Measurements from ENCODE around the gene NCF1. TPM values are rescaled to one million over a fixed set of nuclear protein-coding genes. Genes with fewer than 3 reads are reported as not detected.
"Not testable (repeated sequence)": the region's sequence is repeated elsewhere in the genome, so short reads cannot be mapped to it uniquely, and the experiment has no call there.

NCF1 gene
- total and polyA plus RNA-seq, 5 donors = 0.79 to 3.0 (median 1.6) TPM

GRCh38 chr7:74789200-74789736 lies 15.5 kb downstream of the NCF1 start:
- ATAC-seq = peak; percentile 7 to 20
- H3K27ac ChIP-seq (ENCODE audit: low read length); H3K9me3 ChIP-seq (ENCODE audit: control insufficient read depth, low read length); H3K4me1 ChIP-seq (ENCODE audit: control insufficient read depth, insufficient read depth, low read length); DNase-seq; H3K27me3 ChIP-seq (ENCODE audit: control insufficient read depth, insufficient read depth); intact Hi-C loops (cut with DNase I); H3K4me3 ChIP-seq (ENCODE audit: low read length): not testable (repeated sequence)
- 10% methylated on average over 3 of the region's 24 CpGs for WGBS

- ATAC-seq; H3K4me1 ChIP-seq (ENCODE audit: control insufficient read depth, insufficient read depth, low read length); H3K27me3 ChIP-seq (ENCODE audit: control insufficient read depth, insufficient read depth); H3K27ac ChIP-seq (ENCODE audit: low read length); H3K4me3 ChIP-seq (ENCODE audit: low read length); intact Hi-C loops (cut with DNase I); H3K9me3 ChIP-seq (ENCODE audit: control insufficient read depth, low read length): not testable (repeated sequence)
- WGBS = 93% methylated on average over 14 of the region's 27 CpGs
- peak in 1 of 3 donors; percentile 1 for DNase-seq
Observed at GRCh38 chr7:74797848-74798622, 24.2 kb downstream of the NCF1 start.

- H3K27me3 ChIP-seq (ENCODE audit: control insufficient read depth, insufficient read depth); ATAC-seq; H3K27ac ChIP-seq (ENCODE audit: low read length); H3K4me1 ChIP-seq (ENCODE audit: control insufficient read depth, insufficient read depth, low read length); DNase-seq; H3K4me3 ChIP-seq (ENCODE audit: low read length); H3K9me3 ChIP-seq (ENCODE audit: control insufficient read depth, low read length); intact Hi-C loops (cut with DNase I): not testable (repeated sequence)
- WGBS = 100% methylated on average over 1 of the region's 4 CpGs
Observed at GRCh38 chr7:74798644-74799043, 24.8 kb downstream of the NCF1 start.

- H3K9me3 ChIP-seq (ENCODE audit: control insufficient read depth, low read length); DNase-seq; ATAC-seq; intact Hi-C loops (cut with DNase I); H3K27ac ChIP-seq (ENCODE audit: low read length); H3K4me3 ChIP-seq (ENCODE audit: low read length); H3K4me1 ChIP-seq (ENCODE audit: control insufficient read depth, insufficient read depth, low read length); H3K27me3 ChIP-seq (ENCODE audit: control insufficient read depth, insufficient read depth): not testable (repeated sequence)
- WGBS = no CpG with 5 or more reads among the region's 3 CpGs
Observed at GRCh38 chr7:74815882-74816281, 42.1 kb downstream of the NCF1 start.

- H3K27me3 ChIP-seq (ENCODE audit: control insufficient read depth, insufficient read depth); H3K27ac ChIP-seq (ENCODE audit: low read length); DNase-seq; H3K4me3 ChIP-seq (ENCODE audit: low read length); H3K9me3 ChIP-seq (ENCODE audit: control insufficient read depth, low read length); intact Hi-C loops (cut with DNase I); H3K4me1 ChIP-seq (ENCODE audit: control insufficient read depth, insufficient read depth, low read length): not testable (repeated sequence)
- WGBS = no CpG with 5 or more reads among the region's 23 CpGs
- peak; percentile 87 to 92 for ATAC-seq
Observed at GRCh38 chr7:74820146-74820805, 46.5 kb downstream of the NCF1 start.

GRCh38 chr7:74821259-74821658 lies 47.4 kb downstream of the NCF1 start:
- WGBS = no CpG with 5 or more reads among the region's 5 CpGs
- H3K27ac ChIP-seq (ENCODE audit: low read length); H3K9me3 ChIP-seq (ENCODE audit: control insufficient read depth, low read length); H3K27me3 ChIP-seq (ENCODE audit: control insufficient read depth, insufficient read depth); H3K4me3 ChIP-seq (ENCODE audit: low read length); intact Hi-C loops (cut with DNase I); H3K4me1 ChIP-seq (ENCODE audit: control insufficient read depth, insufficient read depth, low read length); ATAC-seq; DNase-seq: not testable (repeated sequence)

GRCh38 chr7:74829959-74830358 lies 56.1 kb downstream of the NCF1 start:
- H3K4me1 ChIP-seq (ENCODE audit: control insufficient read depth, insufficient read depth, low read length); DNase-seq; H3K9me3 ChIP-seq (ENCODE audit: control insufficient read depth, low read length); H3K4me3 ChIP-seq (ENCODE audit: low read length); H3K27ac ChIP-seq (ENCODE audit: low read length); intact Hi-C loops (cut with DNase I); H3K27me3 ChIP-seq (ENCODE audit: control insufficient read depth, insufficient read depth); ATAC-seq: not testable (repeated sequence)
- 69% methylated on average over 1 of the region's 4 CpGs for WGBS

GRCh38 chr7:74830411-74830810 lies 56.6 kb downstream of the NCF1 start:
- intact Hi-C loops (cut with DNase I); H3K4me1 ChIP-seq (ENCODE audit: control insufficient read depth, insufficient read depth, low read length); DNase-seq; H3K27ac ChIP-seq (ENCODE audit: low read length); H3K9me3 ChIP-seq (ENCODE audit: control insufficient read depth, low read length); ATAC-seq; H3K4me3 ChIP-seq (ENCODE audit: low read length); H3K27me3 ChIP-seq (ENCODE audit: control insufficient read depth, insufficient read depth): not testable (repeated sequence)
- 100% methylated on average over 1 of the region's 4 CpGs for WGBS

Other genes starting within 250 kb of the NCF1 start
- 100 to 1,000 TPM; 137 to 162 (median 142) TPM for gene GTF2I, start 116.3 kb upstream of the NCF1 start, total RNA-seq
- 34.9 TPM for gene GTF2I, start 116.3 kb upstream of the NCF1 start, polyA plus RNA-seq
- gene GTF2IRD2, start 77.6 kb downstream of the NCF1 start, total RNA-seq = 10 to 100 TPM; 11.1 to 19.5 (median 12.7) TPM
- gene GTF2IRD2, start 77.6 kb downstream of the NCF1 start, polyA plus RNA-seq = 16.9 TPM
- 10 to 100 TPM; 51.2 to 73.4 (median 58.3) TPM for gene CASTOR2, start 190.7 kb downstream of the NCF1 start, total RNA-seq
- gene CASTOR2, start 190.7 kb downstream of the NCF1 start, polyA plus RNA-seq = 24.9 TPM

All from right cardiac atrium (tissue), 5 donors.